Myometrial cell (primary cell): ENCODE measurements around the gene SLC29A3. TPM values are rescaled to one million over a fixed set of nuclear protein-coding genes. Genes with fewer than 3 reads are reported as not detected.

Experiments
- total RNA-seq: library from RNA; depleted of rRNA; stranded (reverse); fragments of >200 nt; gene quantifications from 2 replicates; pipeline ENCODE4 v1.2.3, GENCODE V29; 2015

SLC29A3 gene
- 2.5 and 4.3 TPM in 2 replicates for total RNA-seq

GRCh38 chr10:71319042-71319799 lies at the start of gene SLC29A3:
TSS of gene SLC29A3 (plus strand) at chr10:71319259. CDS start at chr10:71319310, 51 bp downstream.

GRCh38 chr10:71396711-71397295 lies 77.7 kb downstream of the SLC29A3 start, which contains the start of gene CDH23:
TSS of gene CDH23 (plus strand) at chr10:71396920. CDS start at chr10:71439832, 42,912 bp downstream.

Other genes starting within 250 kb of the SLC29A3 start
- gene UNC5B, start 106.7 kb upstream of the SLC29A3 start, total RNA-seq = 18.8 and 21.3 TPM in 2 replicates
- not detected in 2 replicates for gene CDH23, start 77.7 kb downstream of the SLC29A3 start, total RNA-seq